ENCODE measurements around the gene SPINK1.
"Not testable (repeated sequence)": the region's sequence is repeated elsewhere in the genome, so short reads cannot be mapped to it uniquely, and the experiment has no call there.

SPINK1 gene

DNA sequence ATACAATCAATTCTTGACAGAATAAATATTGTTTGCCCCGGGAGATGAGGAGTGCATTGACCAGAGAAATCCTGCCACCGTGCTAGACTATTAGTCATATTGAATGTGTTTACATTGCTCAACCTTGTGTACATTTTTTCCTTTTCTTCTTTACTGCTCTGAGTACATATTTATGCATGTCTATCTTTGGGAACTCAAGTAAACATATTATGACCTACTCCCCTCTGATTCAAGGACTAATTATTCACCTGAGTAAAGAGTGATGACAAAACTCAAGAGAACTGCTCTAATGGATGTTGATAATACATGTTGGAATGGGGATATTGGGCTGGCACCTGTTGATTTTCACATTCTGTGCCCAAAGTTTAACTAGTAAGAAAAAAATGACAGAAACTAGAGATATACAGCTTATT is 3.9 kb upstream of the SPINK1 start:
- Histone ChIP-seq H3K9me3 (ENCODE audit: control insufficient read depth, low read length) (no peaks in the 10 kb centered on the region), H3K27me3 (replicated peaks; ENCODE audit: control insufficient read depth, insufficient read depth, low read length, poor library complexity, severe bottlenecking) (no peaks in the 10 kb centered on the region), H3K4me3 (ENCODE audit: insufficient read depth, low read depth, low read length, poor library complexity, severe bottlenecking) (no peak overlapping the region), H3K36me3 (ENCODE audit: control insufficient read depth, insufficient read depth, low read length) (no peaks in the 10 kb centered on the region), H3K4me1 (ENCODE audit: control insufficient read depth, insufficient read depth, low read length, poor library complexity, severe bottlenecking) (no peaks in the 10 kb centered on the region), H3K27ac (ENCODE audit: insufficient read depth, low read length, poor library complexity, severe bottlenecking) (no peak overlapping the region)
- DNase-seq: no peak

DNA sequence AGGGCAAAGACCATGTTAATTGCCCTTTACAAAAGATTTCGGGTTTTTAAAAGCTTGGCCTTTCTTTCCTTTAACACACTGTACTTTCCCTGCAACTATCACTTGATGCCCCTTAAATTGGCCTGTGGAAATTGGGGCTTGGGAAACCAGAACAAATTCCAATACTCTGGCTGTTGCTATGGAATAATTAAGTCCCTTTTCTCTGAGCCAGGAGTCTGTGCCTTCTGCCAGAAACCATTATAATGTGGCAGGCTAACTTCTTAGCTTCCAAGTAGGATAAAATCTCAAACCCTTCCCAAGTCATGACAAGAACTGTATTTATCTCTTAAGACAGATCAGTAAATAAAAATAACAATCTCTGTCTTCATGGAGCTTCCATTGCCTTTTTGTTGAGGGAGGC is 1.1 kb upstream of the SPINK1 start:
- H3K36me3 ChIP-seq (ENCODE audit: control insufficient read depth, insufficient read depth, low read length): no peaks in the 10 kb centered on the region
- H3K4me1 ChIP-seq (ENCODE audit: control insufficient read depth, insufficient read depth, low read length, poor library complexity, severe bottlenecking): no peaks in the 10 kb centered on the region
- H3K9me3 ChIP-seq (ENCODE audit: control insufficient read depth, low read length): no peaks in the 10 kb centered on the region
- no peak overlapping the region for H3K27ac ChIP-seq (ENCODE audit: insufficient read depth, low read length, poor library complexity, severe bottlenecking)
- no peak overlapping the region for H3K4me3 ChIP-seq (ENCODE audit: insufficient read depth, low read depth, low read length, poor library complexity, severe bottlenecking)
- no peaks in the 10 kb centered on the region for H3K27me3 ChIP-seq (replicated peaks; ENCODE audit: control insufficient read depth, insufficient read depth, low read length, poor library complexity, severe bottlenecking)
- DNase-seq: no peak

DNA sequence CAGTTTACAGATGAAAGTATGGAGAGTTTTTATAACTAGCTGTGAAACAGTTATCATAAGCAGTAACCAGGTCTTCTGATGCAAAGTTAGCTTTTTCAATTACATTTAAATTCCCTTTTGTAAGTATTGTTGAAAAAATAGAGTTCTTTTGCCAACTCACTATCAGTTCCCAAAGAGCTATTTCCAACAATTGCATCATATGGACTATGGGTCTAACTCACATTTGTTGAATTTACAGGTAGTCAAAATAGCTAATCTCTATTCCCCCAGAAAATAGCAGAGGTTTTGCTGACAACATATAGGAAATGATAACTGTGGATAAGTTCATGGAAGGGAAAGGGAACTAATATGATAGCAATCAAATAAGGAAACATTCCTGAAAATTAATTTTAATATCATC is 1.4 kb downstream of the SPINK1 start:
- Histone ChIP-seq H3K9me3 (ENCODE audit: control insufficient read depth, low read length) (no peaks in the 10 kb centered on the region), H3K27me3 (replicated peaks; ENCODE audit: control insufficient read depth, insufficient read depth, low read length, poor library complexity, severe bottlenecking) (no peaks in the 10 kb centered on the region), H3K36me3 (ENCODE audit: control insufficient read depth, insufficient read depth, low read length) (no peaks in the 10 kb centered on the region), H3K4me1 (ENCODE audit: control insufficient read depth, insufficient read depth, low read length, poor library complexity, severe bottlenecking) (no peaks in the 10 kb centered on the region), H3K4me3 (ENCODE audit: insufficient read depth, low read depth, low read length, poor library complexity, severe bottlenecking) (no peak overlapping the region), H3K27ac (ENCODE audit: insufficient read depth, low read length, poor library complexity, severe bottlenecking) (no peak overlapping the region)
- DNase-seq: no peak

DNA sequence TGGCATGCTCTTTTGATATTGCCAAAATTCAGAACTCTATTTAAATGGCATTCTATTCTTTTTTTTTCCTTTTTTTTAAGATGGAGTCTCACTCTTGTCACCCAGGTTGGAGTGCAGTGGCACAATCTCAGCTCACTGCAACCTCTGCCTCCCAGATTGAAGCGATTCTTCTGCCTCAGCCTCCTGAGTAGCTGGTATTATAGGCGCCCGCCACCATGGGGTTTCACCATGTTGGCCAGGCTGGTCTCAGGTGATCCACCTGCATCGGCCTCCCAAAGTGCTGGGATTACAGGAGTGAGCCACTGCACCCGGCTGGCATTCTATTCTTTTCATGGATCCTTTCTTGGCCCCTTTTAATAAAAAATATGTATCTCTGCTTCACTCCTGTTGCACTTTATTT is 4.5 kb downstream of the SPINK1 start:
- not testable (repeated sequence) for H3K4me3 ChIP-seq (ENCODE audit: insufficient read depth, low read depth, low read length, poor library complexity, severe bottlenecking); H3K36me3 ChIP-seq (ENCODE audit: control insufficient read depth, insufficient read depth, low read length); DNase-seq; H3K4me1 ChIP-seq (ENCODE audit: control insufficient read depth, insufficient read depth, low read length, poor library complexity, severe bottlenecking); H3K27ac ChIP-seq (ENCODE audit: insufficient read depth, low read length, poor library complexity, severe bottlenecking); H3K9me3 ChIP-seq (ENCODE audit: control insufficient read depth, low read length); H3K27me3 ChIP-seq (replicated peaks; ENCODE audit: control insufficient read depth, insufficient read depth, low read length, poor library complexity, severe bottlenecking)

DNA sequence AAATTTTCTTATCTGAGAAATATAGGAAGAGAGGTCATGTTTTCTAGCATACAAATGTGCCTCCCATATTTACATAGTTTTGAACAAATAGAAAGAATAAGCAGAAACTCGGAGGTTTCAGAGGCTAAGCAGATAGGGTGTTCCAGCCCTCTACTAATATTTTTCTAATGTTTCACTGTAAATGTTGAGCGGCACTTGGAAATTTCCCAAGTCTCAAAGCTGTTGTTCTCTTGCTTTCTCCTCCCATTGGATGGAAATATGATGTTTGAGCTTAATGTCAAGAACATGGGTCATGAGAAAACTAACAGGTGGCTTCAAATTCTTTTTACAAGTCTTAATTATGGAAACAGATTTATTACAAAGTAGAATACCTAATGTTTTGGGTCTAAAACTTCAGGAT is 5.1 kb downstream of the SPINK1 start:
- Histone ChIP-seq H3K9me3 (ENCODE audit: control insufficient read depth, low read length) (no peaks in the 10 kb centered on the region), H3K27me3 (replicated peaks; ENCODE audit: control insufficient read depth, insufficient read depth, low read length, poor library complexity, severe bottlenecking) (no peaks in the 10 kb centered on the region), H3K4me1 (ENCODE audit: control insufficient read depth, insufficient read depth, low read length, poor library complexity, severe bottlenecking) (no peaks in the 10 kb centered on the region), H3K27ac (ENCODE audit: insufficient read depth, low read length, poor library complexity, severe bottlenecking) (no peak overlapping the region), H3K36me3 (ENCODE audit: control insufficient read depth, insufficient read depth, low read length) (no peaks in the 10 kb centered on the region), H3K4me3 (ENCODE audit: insufficient read depth, low read depth, low read length, poor library complexity, severe bottlenecking) (no peak overlapping the region)
- DNase-seq: no peak

DNA sequence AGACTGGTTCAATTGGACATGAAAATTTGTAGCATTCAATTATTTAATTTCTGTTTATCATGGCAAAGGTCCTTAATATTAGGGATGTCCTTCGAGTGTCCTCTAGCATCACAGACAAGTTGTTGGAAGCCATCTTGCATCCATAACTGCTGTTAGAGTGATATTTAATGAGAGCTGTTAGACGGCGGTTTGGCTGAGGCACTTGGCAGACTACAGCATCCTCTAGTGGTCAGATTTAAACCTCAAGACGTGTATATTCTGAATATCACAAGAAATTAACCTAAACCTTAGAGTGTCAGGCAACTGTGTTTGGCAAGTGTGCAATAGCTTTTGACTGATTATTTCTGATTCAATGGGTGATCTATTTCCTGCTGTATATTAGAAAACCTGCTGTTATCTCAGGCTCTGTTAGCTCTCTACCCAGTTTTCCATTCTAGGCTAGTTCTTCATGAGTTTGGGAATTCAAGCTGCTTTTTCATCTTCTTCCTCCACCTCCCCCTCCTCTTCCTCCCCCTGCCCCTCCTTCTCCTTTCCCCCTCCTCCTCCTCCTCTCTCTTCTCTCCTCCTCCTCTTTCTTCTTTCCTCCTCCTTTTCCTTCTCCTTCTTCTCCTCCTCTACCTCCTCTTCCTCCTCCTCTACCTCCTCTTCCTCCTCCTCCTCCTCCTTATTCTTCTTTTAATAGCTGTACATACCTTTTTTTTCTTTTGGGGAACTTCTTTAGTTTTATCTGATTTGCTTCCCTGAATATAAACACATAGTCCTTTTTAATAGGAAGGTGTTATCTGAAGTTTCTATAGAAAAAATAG is 8.6 kb downstream of the SPINK1 start:
- peak in 1 of 3 donors; percentile 1 for DNase-seq
- H3K27me3 ChIP-seq (replicated peaks; ENCODE audit: control insufficient read depth, insufficient read depth, low read length, poor library complexity, severe bottlenecking): no peaks in the 10 kb centered on the region
- no peak overlapping the region for H3K27ac ChIP-seq (ENCODE audit: insufficient read depth, low read length, poor library complexity, severe bottlenecking)

DNA sequence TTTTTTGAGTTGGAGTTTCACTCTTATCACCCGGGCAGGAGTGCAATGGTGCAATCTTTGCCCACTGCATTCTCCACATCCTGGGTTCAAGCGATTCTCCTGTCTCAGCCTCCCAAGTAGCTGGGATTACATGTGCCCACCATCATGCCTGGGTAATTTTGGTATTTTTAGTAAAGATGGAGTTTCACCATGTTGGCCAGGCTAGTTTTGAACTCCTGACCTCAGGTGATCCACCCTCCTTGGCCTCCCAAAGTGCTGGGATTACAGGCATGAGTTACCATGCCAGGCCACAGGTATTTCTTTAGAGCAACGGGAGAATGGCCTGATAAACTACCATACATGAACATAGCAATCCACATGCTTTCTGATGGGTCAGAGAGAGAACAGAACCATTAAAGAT is 9.2 kb downstream of the SPINK1 start:
- not testable (repeated sequence) for H3K27ac ChIP-seq (ENCODE audit: insufficient read depth, low read length, poor library complexity, severe bottlenecking); H3K4me1 ChIP-seq (ENCODE audit: control insufficient read depth, insufficient read depth, low read length, poor library complexity, severe bottlenecking); H3K9me3 ChIP-seq (ENCODE audit: control insufficient read depth, low read length); H3K4me3 ChIP-seq (ENCODE audit: insufficient read depth, low read depth, low read length, poor library complexity, severe bottlenecking); H3K27me3 ChIP-seq (replicated peaks; ENCODE audit: control insufficient read depth, insufficient read depth, low read length, poor library complexity, severe bottlenecking); DNase-seq; H3K36me3 ChIP-seq (ENCODE audit: control insufficient read depth, insufficient read depth, low read length)

More for the DNA sequence above, 8.6 kb downstream of the SPINK1 start:
- Histone ChIP-seq H3K36me3 (ENCODE audit: control insufficient read depth, insufficient read depth, low read length) (no peaks in the 10 kb centered on the region), H3K9me3 (ENCODE audit: control insufficient read depth, low read length) (no peaks in the 10 kb centered on the region), H3K4me1 (ENCODE audit: control insufficient read depth, insufficient read depth, low read length, poor library complexity, severe bottlenecking) (no peaks in the 10 kb centered on the region), H3K4me3 (ENCODE audit: insufficient read depth, low read depth, low read length, poor library complexity, severe bottlenecking) (no peak overlapping the region)

DNA sequence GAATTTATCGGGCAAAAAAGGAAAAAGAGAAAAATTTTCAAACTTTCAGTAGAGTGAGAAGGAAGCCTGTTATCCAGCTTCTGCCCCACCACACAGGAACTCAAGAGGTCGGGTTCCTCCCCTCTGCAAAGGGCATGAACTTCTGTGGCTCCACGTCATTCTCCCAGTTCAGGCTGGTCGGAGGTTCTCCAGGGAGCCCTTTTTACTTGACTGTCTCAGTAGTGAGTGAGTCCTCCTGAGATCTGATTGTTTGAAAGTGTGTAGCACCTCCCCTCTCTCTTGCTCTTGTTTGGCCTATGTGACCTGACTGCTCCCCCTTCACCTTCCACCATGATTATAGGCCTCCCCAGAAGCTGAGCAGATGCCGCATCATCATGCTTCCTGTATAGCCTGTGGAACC is 9.7 kb downstream of the SPINK1 start:
- no peaks in the 10 kb centered on the region for H3K36me3 ChIP-seq (ENCODE audit: control insufficient read depth, insufficient read depth, low read length)
- no peaks in the 10 kb centered on the region for H3K27me3 ChIP-seq (replicated peaks; ENCODE audit: control insufficient read depth, insufficient read depth, low read length, poor library complexity, severe bottlenecking)
- H3K4me3 ChIP-seq (ENCODE audit: insufficient read depth, low read depth, low read length, poor library complexity, severe bottlenecking): no peak overlapping the region
- no peak overlapping the region for H3K27ac ChIP-seq (ENCODE audit: insufficient read depth, low read length, poor library complexity, severe bottlenecking)
- no peaks in the 10 kb centered on the region for H3K4me1 ChIP-seq (ENCODE audit: control insufficient read depth, insufficient read depth, low read length, poor library complexity, severe bottlenecking)
- H3K9me3 ChIP-seq (ENCODE audit: control insufficient read depth, low read length): no peaks in the 10 kb centered on the region
- DNase-seq: no peak

DNA sequence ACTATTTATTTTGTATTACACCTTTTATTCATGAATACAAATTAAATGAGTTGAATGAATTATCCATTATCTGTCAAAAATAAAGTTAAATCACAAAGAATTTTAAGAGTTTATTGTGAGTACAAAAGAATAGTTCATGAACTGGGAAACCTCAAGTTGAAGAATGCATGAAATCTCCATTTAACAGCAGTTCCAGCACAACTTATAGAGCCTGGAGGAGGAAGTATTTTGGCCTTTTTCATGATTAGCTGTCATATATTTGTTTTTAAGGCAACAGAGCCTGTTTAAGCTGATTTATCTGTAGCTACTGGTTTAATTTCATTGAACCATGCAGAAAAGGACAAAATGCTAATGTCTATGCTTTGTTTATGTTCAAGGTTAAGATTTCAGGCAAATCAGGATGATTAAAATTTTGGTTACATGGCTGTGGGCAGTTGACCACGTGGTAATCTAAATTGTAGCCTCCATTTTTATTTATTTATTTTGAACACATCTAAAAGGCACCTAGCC is 12.2 kb downstream of the SPINK1 start:
- H3K27me3 ChIP-seq (replicated peaks; ENCODE audit: control insufficient read depth, insufficient read depth, low read length, poor library complexity, severe bottlenecking): no peaks in the 10 kb centered on the region
- DNase-seq: no peak
- no peaks in the 10 kb centered on the region for H3K9me3 ChIP-seq (ENCODE audit: control insufficient read depth, low read length)
- no peaks in the 10 kb centered on the region for H3K36me3 ChIP-seq (ENCODE audit: control insufficient read depth, insufficient read depth, low read length)
- H3K27ac ChIP-seq (ENCODE audit: insufficient read depth, low read length, poor library complexity, severe bottlenecking): no peak overlapping the region
- no peaks in the 10 kb centered on the region for H3K4me1 ChIP-seq (ENCODE audit: control insufficient read depth, insufficient read depth, low read length, poor library complexity, severe bottlenecking)
- H3K4me3 ChIP-seq (ENCODE audit: insufficient read depth, low read depth, low read length, poor library complexity, severe bottlenecking): no peak overlapping the region

DNA sequence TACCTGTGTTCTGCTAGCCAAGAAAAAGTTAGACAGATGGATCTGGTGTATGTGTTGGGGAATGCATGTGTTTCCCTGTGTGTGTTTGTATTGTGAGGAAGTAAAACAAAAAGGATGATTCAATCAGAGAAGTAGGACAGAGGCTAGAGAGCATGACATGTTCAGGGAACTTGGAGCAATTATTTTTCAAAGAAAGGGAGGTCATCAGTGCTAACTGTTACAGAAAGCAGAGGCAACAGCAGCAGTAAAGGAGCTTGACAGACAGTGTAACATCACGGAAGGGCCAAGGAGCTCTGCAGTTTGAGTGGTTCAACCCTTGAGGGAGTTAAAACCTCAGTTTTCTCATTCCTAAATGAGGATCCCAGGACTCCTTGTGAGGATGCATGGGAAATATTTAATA is 13.2 kb downstream of the SPINK1 start:
- H3K27ac ChIP-seq (ENCODE audit: insufficient read depth, low read length, poor library complexity, severe bottlenecking): no peak overlapping the region
- no peak for DNase-seq

More for the DNA sequence above, 13.2 kb downstream of the SPINK1 start:
- H3K9me3 ChIP-seq (ENCODE audit: control insufficient read depth, low read length): no peaks in the 10 kb centered on the region
- no peaks in the 10 kb centered on the region for H3K27me3 ChIP-seq (replicated peaks; ENCODE audit: control insufficient read depth, insufficient read depth, low read length, poor library complexity, severe bottlenecking)
- H3K4me1 ChIP-seq (ENCODE audit: control insufficient read depth, insufficient read depth, low read length, poor library complexity, severe bottlenecking): no peaks in the 10 kb centered on the region
- no peaks in the 10 kb centered on the region for H3K36me3 ChIP-seq (ENCODE audit: control insufficient read depth, insufficient read depth, low read length)
- no peak overlapping the region for H3K4me3 ChIP-seq (ENCODE audit: insufficient read depth, low read depth, low read length, poor library complexity, severe bottlenecking)
